Tibial artery (tissue), 4 donors: ENCODE measurements around the gene CTDNEP1.

Experiments used
- DNase-seq, 2 donors: peaks; one replicate each; pipeline ENCODE4 v3.0.0-alpha.2; 2019
- H3K27ac ChIP-seq, 2 donors: fragments of 200-600 bp; sonication (generic) in 1 of 2; 1 replicate in 1 of 2; 2 replicates in 1 of 2; pipeline ENCODE4 v1.5.1; 2018 to 2019; ENCODE audit warnings: mild to moderate bottlenecking in 1 of 2
- H3K27me3 ChIP-seq, 2 donors: fragments of 200-600 bp; sonication (generic) in 1 of 2; one replicate each; pipeline versions ENCODE4 v1.5.1 to v1.6.0; 2016 to 2019
- H3K36me3 ChIP-seq, 3 donors: fragments of 200-600 bp; sonication (generic) in 2 of 3; one replicate each; pipeline ENCODE4 v1.5.1; 2016 to 2019; ENCODE audit warnings: mild to moderate bottlenecking in 2 of 3
- H3K4me1 ChIP-seq, 4 donors: fragments of 200-600 bp; sonication (generic) in 2 of 4; 1 replicate in 3 of 4; 2 replicates in 1 of 4; pipeline ENCODE4 v1.5.1; 2016 to 2019
- H3K4me3 ChIP-seq, 2 donors: fragments of 200-600 bp; sonication (generic) in 1 of 2; 1 replicate in 1 of 2; 2 replicates in 1 of 2; pipeline ENCODE4 v1.5.1; 2018 to 2019; ENCODE audit warnings: mild to moderate bottlenecking in 2 of 2
- H3K9me3 ChIP-seq, 3 donors: fragments of 200-600 bp; sonication (generic) in 1 of 3; one replicate each; pipeline ENCODE4 v1.5.1; 2016 to 2019
- intact Hi-C: fragments of 100-400 bp; cut with DNase I; formaldehyde crosslinking; loops from one replicate; pipeline ENCODE4 v1.15.0; 2023; ENCODE audit warnings: low total_unique reads
- TF ChIP-seq, protein P1 (sequence below), 2 experiments: fragments of 200-600 bp in 1 of 2; fragments of 450-650 bp in 1 of 2; IDR thresholded peaks; one replicate each; pipeline ENCODE4 v1.5.1; 2017 to 2019; ENCODE audit warnings: antibody characterized with exemption in 2 of 2, mild to moderate bottlenecking in 1 of 2, moderate library complexity in 1 of 2

The CTDNEP1 gene

GRCh38 chr17:7222972-7223292, 28.6 kb downstream of the CTDNEP1 start:
- no peak for DNase-seq
- Histone ChIP-seq H3K27ac (no peak overlapping the region), H3K36me3 (peaks cover 32 to 70% (median 55%) of the 10 kb centered on the region in 3 donors), H3K4me1 (peaks cover 0 to 32% (median 25%) of the 10 kb centered on the region in 4 donors), H3K9me3 (no peaks in the 10 kb centered on the region), H3K4me3 (no peak overlapping the region), H3K27me3 (no peaks in the 10 kb centered on the region)
- TF ChIP-seq, protein P1, sequence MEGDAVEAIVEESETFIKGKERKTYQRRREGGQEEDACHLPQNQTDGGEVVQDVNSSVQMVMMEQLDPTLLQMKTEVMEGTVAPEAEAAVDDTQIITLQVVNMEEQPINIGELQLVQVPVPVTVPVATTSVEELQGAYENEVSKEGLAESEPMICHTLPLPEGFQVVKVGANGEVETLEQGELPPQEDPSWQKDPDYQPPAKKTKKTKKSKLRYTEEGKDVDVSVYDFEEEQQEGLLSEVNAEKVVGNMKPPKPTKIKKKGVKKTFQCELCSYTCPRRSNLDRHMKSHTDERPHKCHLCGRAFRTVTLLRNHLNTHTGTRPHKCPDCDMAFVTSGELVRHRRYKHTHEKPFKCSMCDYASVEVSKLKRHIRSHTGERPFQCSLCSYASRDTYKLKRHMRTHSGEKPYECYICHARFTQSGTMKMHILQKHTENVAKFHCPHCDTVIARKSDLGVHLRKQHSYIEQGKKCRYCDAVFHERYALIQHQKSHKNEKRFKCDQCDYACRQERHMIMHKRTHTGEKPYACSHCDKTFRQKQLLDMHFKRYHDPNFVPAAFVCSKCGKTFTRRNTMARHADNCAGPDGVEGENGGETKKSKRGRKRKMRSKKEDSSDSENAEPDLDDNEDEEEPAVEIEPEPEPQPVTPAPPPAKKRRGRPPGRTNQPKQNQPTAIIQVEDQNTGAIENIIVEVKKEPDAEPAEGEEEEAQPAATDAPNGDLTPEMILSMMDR (IDR thresholded peaks at IDR 0.05): no peak
- intact Hi-C loops: no loop called here

- peaks cover 0 to under 1% of the 10 kb centered on the region in 2 donors for H3K27me3 ChIP-seq
- intact Hi-C loops: no loop called here
- H3K4me1 ChIP-seq: peaks cover 0 to 38% (median 25%) of the 10 kb centered on the region in 4 donors
- peaks cover 29 to 64% (median 49%) of the 10 kb centered on the region in 3 donors for H3K36me3 ChIP-seq
- no peak overlapping the region for H3K4me3 ChIP-seq
- DNase-seq: no peak
- H3K27ac ChIP-seq: peak overlapping the region in 1 of 2 donors; percentile 92
- TF ChIP-seq, protein P1 (IDR thresholded peaks at IDR 0.05): no peak
- no peaks in the 10 kb centered on the region for H3K9me3 ChIP-seq
These were observed 29.2 kb downstream of the CTDNEP1 start for GRCh38 chr17:7222093-7222971.

GRCh38 chr17:7221278-7222092, 30.0 kb downstream of the CTDNEP1 start:
- Histone ChIP-seq H3K4me1 (peaks cover 0 to 45% (median 30%) of the 10 kb centered on the region in 4 donors), H3K27me3 (peaks cover 0 to 9% of the 10 kb centered on the region in 2 donors), H3K27ac (peak overlapping the region in 1 of 2 donors; percentile 92), H3K36me3 (peaks cover 21 to 56% (median 40%) of the 10 kb centered on the region in 3 donors), H3K4me3 (no peak overlapping the region), H3K9me3 (no peaks in the 10 kb centered on the region)
- DNase-seq: no peak
- TF ChIP-seq, protein P1 (IDR thresholded peaks at IDR 0.05): no peak
- intact Hi-C loops: no loop called here

DNA sequence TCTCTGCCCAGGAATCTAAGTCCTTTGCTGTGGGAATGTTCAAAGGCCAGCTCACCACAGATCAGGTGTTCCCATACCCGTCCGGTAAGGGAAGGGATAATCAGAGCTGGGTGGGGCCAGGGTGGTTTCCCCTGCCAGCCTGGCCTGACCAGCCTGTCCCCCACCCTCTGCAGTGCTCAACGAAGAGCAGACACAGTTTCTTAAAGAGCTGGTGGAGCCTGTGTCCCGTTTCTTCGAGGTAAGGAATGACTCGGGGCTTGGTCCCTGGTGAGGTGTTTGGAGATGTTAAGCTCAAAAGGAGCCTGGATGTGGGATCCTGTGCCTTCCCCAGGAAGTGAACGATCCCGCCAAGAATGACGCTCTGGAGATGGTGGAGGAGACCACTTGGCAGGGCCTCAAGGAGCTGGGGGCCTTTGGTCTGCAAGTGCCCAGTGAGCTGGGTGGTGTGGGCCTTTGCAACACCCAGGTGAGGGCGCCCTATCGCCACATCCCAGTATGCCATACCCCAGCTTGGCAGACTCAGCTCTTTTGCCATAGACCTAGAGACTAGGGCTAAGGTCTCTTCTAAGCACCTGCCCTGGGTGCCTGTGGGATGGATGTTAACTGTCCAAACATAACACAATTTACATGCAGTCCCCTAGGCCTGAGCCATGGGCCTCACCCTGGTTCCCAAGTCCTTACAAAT, 30.8 kb downstream of the CTDNEP1 start:
- H3K4me1 ChIP-seq: peaks cover 0 to 52% (median 37%) of the 10 kb centered on the region in 4 donors
- intact Hi-C loops: no loop called here

More for the DNA sequence above, 30.8 kb downstream of the CTDNEP1 start:
- H3K27ac ChIP-seq: peak overlapping the region; percentile 92 to 98
- TF ChIP-seq, protein P1 (IDR thresholded peaks at IDR 0.05): peak; percentile 37 to 48
- no peaks in the 10 kb centered on the region for H3K9me3 ChIP-seq
- H3K27me3 ChIP-seq: peaks cover 0 to 13% of the 10 kb centered on the region in 2 donors
- H3K36me3 ChIP-seq: peaks cover 20 to 48% (median 33%) of the 10 kb centered on the region in 3 donors
- peak in 1 of 2 donors; percentile 54 for DNase-seq
- peak overlapping the region; percentile 75 to 99 for H3K4me3 ChIP-seq
